ENCODE measurements around the gene DDX52.
"Not testable (repeated sequence)": the region's sequence is repeated elsewhere in the genome, so short reads cannot be mapped to it uniquely, and the experiment has no call there.

DDX52 gene

DNA sequence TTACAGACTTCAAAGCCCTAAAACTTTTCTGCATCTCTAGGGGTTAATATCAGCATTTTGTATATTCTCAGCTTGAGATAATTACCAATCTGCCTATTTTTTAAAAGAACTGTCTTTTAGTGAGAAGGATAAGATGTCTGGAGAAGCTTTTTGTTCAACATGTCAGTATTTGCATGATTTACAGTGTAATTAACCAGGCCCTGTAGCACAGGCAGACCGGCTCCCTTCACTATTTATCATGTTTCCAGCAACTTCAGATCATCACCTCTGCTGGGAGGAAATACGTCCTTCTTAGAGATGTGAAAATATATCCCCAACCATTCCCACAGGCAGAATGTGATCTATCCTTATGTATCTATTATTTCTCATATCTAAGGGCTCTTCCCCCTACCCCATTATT is 8.6 kb upstream of the DDX52 start:
- DNase-seq (ENCODE audit: low read depth in 3 of 3) = no peak

GRCh38 chr17:37650419-37651003 is 7.3 kb upstream of the DDX52 start:
- no peak for DNase-seq (ENCODE audit: low read depth in 3 of 3)

- no peak for DNase-seq (ENCODE audit: low read depth in 3 of 3)
These were observed 5.3 kb upstream of the DDX52 start for GRCh38 chr17:37648555-37648954.

- DNase-seq (ENCODE audit: low read depth in 3 of 3) = no peak
These were observed 4.6 kb upstream of the DDX52 start for GRCh38 chr17:37647856-37648255.

- DNase-seq (ENCODE audit: low read depth in 3 of 3) = no peak
These were observed 623 bp upstream of the DDX52 start for GRCh38 chr17:37643869-37644268.

DNA sequence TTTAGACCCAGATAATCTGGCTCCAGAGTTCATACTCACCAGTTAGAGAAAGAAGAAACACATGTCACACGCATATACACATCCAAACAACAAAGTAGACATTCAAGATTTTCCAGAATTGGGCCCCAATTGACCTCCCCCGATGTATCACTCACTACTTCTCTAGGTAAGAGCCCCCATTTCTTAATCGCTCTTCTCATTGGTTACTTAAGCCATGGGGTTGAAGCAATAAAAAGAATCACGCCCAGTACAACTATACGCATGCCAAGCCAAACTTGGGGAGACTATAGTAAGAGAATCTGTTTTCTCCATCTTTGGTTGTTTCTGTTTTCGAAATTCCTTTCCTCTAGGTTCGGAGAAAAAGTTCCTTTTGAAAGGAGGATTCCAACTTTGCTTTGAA is 565 bp downstream of the DDX52 start:
- no peak for DNase-seq (ENCODE audit: low read depth in 3 of 3)

DNA sequence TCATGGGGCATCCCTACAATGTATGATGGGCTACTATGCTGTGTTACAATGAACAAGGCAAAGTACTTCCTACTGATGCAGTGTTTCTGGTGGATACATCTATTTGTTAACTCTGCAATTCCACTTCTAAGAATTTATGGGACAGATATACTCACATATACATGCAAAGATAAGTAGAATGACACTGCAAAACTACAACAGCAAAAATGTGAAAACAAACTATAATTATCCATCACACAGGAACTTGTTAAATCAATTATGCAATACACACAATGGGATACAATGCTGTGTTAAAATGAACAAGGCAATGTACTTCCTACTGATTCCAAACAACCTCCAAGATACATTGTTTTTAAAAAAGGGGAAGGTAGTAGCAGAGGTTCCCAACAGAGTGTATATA is 3.2 kb downstream of the DDX52 start:
- no peak for DNase-seq (ENCODE audit: low read depth in 3 of 3)

DNA sequence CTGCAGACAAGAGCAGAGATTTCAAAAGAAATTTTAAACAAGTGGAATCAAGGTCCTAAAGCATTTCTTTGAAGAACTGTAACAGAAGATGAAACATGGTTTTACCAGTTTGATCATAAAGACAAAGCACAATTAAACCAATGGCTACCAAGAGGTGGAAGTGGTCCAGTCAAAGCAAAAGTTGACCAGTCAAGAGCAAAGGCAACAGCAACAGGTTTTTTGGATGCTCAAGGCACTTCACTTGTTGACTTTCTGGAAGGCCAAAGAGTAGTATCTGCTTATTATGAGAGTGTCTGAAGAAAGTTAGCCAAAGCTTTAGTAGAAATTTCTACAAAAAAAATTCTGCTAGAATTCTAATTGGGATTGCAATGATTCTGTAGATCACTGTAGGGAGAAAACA is 5.3 kb downstream of the DDX52 start:
- no peak for DNase-seq (ENCODE audit: low read depth in 3 of 3)

DNA sequence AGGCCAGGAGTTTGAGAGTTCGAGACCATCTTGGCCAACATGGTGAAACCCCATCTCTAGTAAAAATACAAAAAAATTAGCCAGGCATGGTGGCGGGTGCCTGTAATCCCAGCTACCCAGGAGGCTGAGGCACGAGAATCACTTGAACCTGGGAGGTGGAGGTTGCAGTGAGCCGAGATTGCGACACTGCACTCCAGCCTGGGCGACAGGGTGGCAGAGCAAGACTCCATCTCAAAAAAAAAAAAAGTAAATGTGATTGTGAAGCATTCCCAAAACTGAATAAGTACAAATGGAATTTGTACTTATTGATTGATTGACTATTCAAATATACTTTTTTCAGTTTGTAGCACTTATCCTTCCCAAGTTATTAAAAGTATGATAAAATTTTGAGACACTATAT is 26.8 kb downstream of the DDX52 start:
- DNase-seq (ENCODE audit: low read depth in 3 of 3) = not testable (repeated sequence)

DNA sequence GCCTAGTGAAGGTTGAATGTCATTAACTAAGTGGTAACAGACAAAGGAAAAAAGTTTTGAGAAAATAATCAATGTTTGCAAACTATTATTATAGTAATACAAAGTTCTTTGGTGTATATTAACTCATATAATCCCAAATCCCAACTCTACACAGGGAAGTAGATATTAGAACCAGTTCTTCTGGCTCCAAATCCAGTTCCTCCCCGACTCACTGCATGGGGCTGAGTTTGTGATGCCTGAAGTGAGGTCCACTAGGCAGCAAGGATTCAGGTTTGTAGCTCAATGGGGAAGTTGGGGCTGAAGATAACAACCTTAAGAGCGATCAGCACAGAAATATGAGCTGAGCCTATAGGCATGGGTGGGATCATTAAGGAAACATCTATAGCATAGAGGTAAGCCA is 28.4 kb downstream of the DDX52 start:
- DNase-seq (ENCODE audit: low read depth in 3 of 3) = no peak

DNA sequence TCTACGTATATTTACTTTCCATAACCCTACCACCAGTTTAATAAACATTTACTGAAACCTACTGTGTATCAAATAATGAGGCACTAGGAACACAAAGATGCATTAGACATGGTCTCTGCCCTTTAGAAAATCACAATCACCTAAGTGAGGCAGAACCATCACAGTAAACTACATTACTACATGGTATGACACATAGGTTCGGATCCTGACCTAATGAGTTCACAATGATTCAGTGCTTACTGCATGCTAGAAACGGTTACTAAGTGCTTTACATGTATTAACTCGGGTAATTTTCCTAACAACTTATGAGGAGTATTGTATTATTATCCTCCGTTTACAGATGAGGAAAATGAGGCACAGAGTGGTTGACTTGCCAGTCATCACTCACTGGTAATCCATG is 28.9 kb downstream of the DDX52 start:
- no peak for DNase-seq (ENCODE audit: low read depth in 3 of 3)

DNA sequence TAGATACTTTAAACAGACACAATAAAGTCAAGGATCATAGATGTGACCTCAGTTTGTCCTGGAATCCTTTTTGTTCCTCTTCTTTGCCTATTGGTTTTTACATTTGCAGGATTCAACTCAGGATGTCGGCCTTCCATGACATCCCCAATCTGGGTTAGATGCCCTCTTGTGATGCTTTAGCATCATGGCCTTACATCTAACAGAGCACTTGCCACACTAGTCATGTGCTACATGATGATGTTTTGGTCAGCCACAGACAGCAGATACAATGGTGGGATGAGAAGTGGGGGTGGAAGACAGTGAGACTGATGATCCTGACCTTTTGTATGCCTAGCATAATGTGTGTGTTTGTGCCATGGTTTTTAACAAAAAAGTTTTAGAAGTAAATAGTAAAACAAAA is 32.3 kb downstream of the DDX52 start:
- DNase-seq (ENCODE audit: low read depth in 3 of 3) = no peak

GRCh38 chr17:37610041-37610420 is 33.2 kb downstream of the DDX52 start:
- not testable (repeated sequence) for DNase-seq (ENCODE audit: low read depth in 3 of 3)

- peak; percentile 87 to 91 (median 88) for DNase-seq (ENCODE audit: low read depth in 3 of 3)
These were observed 33.8 kb downstream of the DDX52 start, which contains the start of gene SYNRG for GRCh38 chr17:37609170-37610040. Gene SYNRG (minus strand): TSS chr17:37609418. CDS start chr17:37609355, 63 bp downstream.

DNA sequence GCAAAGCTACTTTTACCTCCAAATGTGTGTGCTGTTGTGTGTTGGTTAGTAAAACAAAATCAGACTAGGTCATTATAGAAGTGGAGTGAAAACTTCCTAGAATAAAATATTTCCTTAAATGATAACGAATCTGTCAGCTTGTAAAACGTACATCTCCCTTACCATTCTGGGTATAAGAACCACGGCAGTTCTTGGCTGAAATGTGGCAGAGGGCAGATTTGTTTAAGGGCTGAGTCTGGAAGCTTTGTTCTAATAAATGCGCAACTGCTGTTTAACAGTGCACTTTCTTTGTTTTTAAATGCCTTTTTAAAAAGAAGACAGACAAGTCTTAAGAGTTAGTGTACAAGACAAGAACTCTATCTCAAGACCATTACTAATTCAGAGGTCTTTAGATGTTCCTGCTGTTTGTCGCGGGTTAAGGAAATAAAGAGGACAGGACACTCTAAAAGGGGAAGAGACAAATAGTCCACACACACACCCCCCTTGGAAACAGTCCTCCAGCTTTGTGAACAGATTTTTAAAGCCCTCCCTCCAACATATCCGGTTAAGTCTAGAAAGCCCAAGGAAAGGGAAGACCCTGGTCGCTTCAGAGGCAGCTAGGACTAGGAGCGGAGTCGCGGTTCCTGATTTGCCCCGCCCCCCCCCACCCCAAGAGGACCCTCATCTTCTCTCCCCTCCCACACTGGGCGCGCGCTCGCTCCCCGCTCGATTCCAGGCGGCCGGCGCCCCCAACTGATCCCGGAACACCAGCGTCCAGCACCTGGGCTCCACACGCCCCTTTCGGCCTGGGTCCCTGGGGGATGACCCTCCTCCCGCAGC is 34.7 kb downstream of the DDX52 start:
- no peak for DNase-seq (ENCODE audit: low read depth in 3 of 3)

- DNase-seq (ENCODE audit: low read depth in 3 of 3) = no peak
These were observed 35.5 kb downstream of the DDX52 start for GRCh38 chr17:37607637-37608331.

- DNase-seq (ENCODE audit: low read depth in 3 of 3) = no peak
These were observed 37.3 kb downstream of the DDX52 start for GRCh38 chr17:37605813-37606505.

DNA sequence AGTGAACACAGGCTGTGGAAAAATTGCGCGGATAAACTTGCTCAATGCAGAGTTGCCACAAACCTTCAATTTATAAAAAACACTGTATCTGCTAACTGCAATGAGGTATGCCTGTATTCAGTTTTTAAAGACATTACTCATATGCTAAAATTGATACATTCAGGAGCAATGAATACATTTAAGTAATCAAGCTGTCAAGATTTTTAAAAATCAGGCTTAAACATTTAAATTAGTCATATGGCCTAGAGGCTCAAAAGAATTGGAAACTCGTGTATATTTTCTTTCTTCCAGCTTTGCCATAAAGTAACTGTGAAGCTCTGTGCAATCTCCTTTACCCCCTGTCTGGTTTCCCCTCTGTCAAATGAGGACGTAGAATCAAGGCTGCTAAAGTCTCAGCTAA is 38.2 kb downstream of the DDX52 start:
- DNase-seq (ENCODE audit: low read depth in 3 of 3) = no peak

- no peak for DNase-seq (ENCODE audit: low read depth in 3 of 3)
These were observed 38.7 kb downstream of the DDX52 start for GRCh38 chr17:37604556-37604955.

GRCh38 chr17:37598145-37598544 is 45.1 kb downstream of the DDX52 start:
- no peak for DNase-seq (ENCODE audit: low read depth in 3 of 3)

GRCh38 chr17:37592291-37592690 is 51.0 kb downstream of the DDX52 start:
- DNase-seq (ENCODE audit: low read depth in 3 of 3) = no peak
